Measurements from ENCODE around the gene LRRC27. TPM values are rescaled to one million over a fixed set of nuclear protein-coding genes. Genes with fewer than 3 reads are reported as not detected.

Gene LRRC27
- total RNA-seq, 4 donors from 2014 or later: 0.59 to 32.6 (median 15.3) TPM

GRCh38 chr10:132355754-132356153, 23.8 kb downstream of the LRRC27 start:
- Histone ChIP-seq H3K4me1 (no peaks in the 10 kb centered on the region), H3K36me3 (no peaks in the 10 kb centered on the region), H3K9me3 (no peaks in the 10 kb centered on the region), H3K27ac (no peak overlapping the region), H3K27me3 (no peaks in the 10 kb centered on the region), H3K4me3 (no peak overlapping the region)
- TF ChIP-seq POLR2A (IDR thresholded peaks at IDR 0.05) (no peak), CTCF (IDR thresholded peaks at IDR 0.05) (no peak)
- intact Hi-C loops (cut with DNase I; ENCODE audit: low total_unique reads): no loop called here
- no peak for DNase-seq

- Histone ChIP-seq H3K27me3 (no peaks in the 10 kb centered on the region), H3K36me3 (no peaks in the 10 kb centered on the region), H3K4me1 (no peaks in the 10 kb centered on the region), H3K4me3 (no peak overlapping the region), H3K27ac (no peak overlapping the region), H3K9me3 (no peaks in the 10 kb centered on the region)
- no peak for DNase-seq
- intact Hi-C loops (cut with DNase I; ENCODE audit: low total_unique reads): no loop called here
- no peak for TF ChIP-seq POLR2A (IDR thresholded peaks at IDR 0.05)
- TF ChIP-seq CTCF (IDR thresholded peaks at IDR 0.05): no peak
These were observed 24.7 kb downstream of the LRRC27 start for GRCh38 chr10:132356621-132357195.

GRCh38 chr10:132357286-132358058, 25.5 kb downstream of the LRRC27 start:
- H3K27ac ChIP-seq: no peak overlapping the region

GRCh38 chr10:132359305-132360040, 27.5 kb downstream of the LRRC27 start:
- Histone ChIP-seq H3K27me3 (no peaks in the 10 kb centered on the region), H3K4me1 (no peaks in the 10 kb centered on the region), H3K9me3 (no peaks in the 10 kb centered on the region), H3K36me3 (no peaks in the 10 kb centered on the region), H3K27ac (no peak overlapping the region), H3K4me3 (no peak overlapping the region)
- intact Hi-C loops (cut with DNase I; ENCODE audit: low total_unique reads): no loop called here
- no peak for DNase-seq
- TF ChIP-seq CTCF (IDR thresholded peaks at IDR 0.05) (no peak), POLR2A (IDR thresholded peaks at IDR 0.05) (no peak)

More at GRCh38 chr10:132357286-132358058, 25.5 kb downstream of the LRRC27 start:
- Histone ChIP-seq H3K36me3 (no peaks in the 10 kb centered on the region), H3K9me3 (no peaks in the 10 kb centered on the region), H3K27me3 (no peaks in the 10 kb centered on the region), H3K4me1 (no peaks in the 10 kb centered on the region), H3K4me3 (no peak overlapping the region)
- intact Hi-C loops (cut with DNase I; ENCODE audit: low total_unique reads): no loop called here
- TF ChIP-seq POLR2A (IDR thresholded peaks at IDR 0.05): no peak
- no peak for TF ChIP-seq CTCF (IDR thresholded peaks at IDR 0.05)
- DNase-seq: no peak
